Tibial nerve (tissue), 4 donors: ENCODE results near the gene SLC43A2. TPM values are rescaled to one million over a fixed set of nuclear protein-coding genes. Genes with fewer than 3 reads are reported as not detected.

Source experiments
- DNase-seq, 2 donors: peaks; one replicate each; pipeline ENCODE4 v3.0.0-alpha.2; 2019; ENCODE audit warnings: low spot score in 2 of 2
- H3K27ac ChIP-seq, 4 donors: fragments of 200-600 bp; sonication (generic) in 3 of 4; one replicate each; pipeline ENCODE4 v1.5.1; 2017 to 2019; ENCODE audit warnings: mild to moderate bottlenecking in 1 of 4
- H3K27me3 ChIP-seq, 2 donors: fragments of 200-600 bp; sonication (generic) in 1 of 2; one replicate each; pipeline versions ENCODE4 v1.5.1 to v1.6.0; 2017 to 2019
- H3K36me3 ChIP-seq, 3 donors: fragments of 200-600 bp; sonication (generic); one replicate each; pipeline ENCODE4 v1.5.1; 2018 to 2019
- H3K4me1 ChIP-seq, 4 donors: fragments of 200-600 bp; sonication (generic) in 3 of 4; one replicate each; pipeline ENCODE4 v1.5.1; 2017 to 2019
- H3K4me3 ChIP-seq, 4 donors: fragments of 200-600 bp; sonication (generic) in 3 of 4; one replicate each; pipeline ENCODE4 v1.5.1; 2017 to 2019; ENCODE audit warnings: mild to moderate bottlenecking in 1 of 4, moderate library complexity in 1 of 4
- H3K9me3 ChIP-seq, 4 donors: fragments of 200-600 bp; sonication (generic) in 3 of 4; one replicate each; pipeline ENCODE4 v1.5.1; 2017 to 2019
- EP300 ChIP-seq, 2 donors: sonication (generic); formaldehyde crosslinking; IDR thresholded peaks; one replicate each; pipeline ENCODE4 v1.6.1; 2017; ENCODE audit warnings: antibody characterized with exemption in 2 of 2, mild to moderate bottlenecking in 1 of 2
- POLR2A ChIP-seq, 2 donors: fragments of 450-650 bp; IDR thresholded peaks; one replicate each; pipeline ENCODE4 v1.6.1; 2017; ENCODE audit warnings: antibody characterized with exemption in 2 of 2, mild to moderate bottlenecking in 2 of 2, moderate library complexity in 2 of 2
- WGBS, 2 donors: methylation state at CpG; one replicate each; pipeline ENCODE4 v1.1.5; 2018; 5-methylcytosine and 5-hydroxymethylcytosine counted together
- total RNA-seq, 4 donors: library from RNA; depleted of rRNA; stranded (reverse); fragments of >200 nt; gene quantifications; one replicate each; pipeline ENCODE4 v1.1.0, GENCODE V29; 2016
- TF ChIP-seq, protein P1 (sequence below), 5 experiments: fragments of 200-600 bp in 3 of 5; fragments of 450-650 bp in 2 of 5; sonication (generic) in 3 of 5; IDR thresholded peaks; one replicate each; pipeline ENCODE4 v1.5.1; 2016 to 2019; ENCODE audit warnings: antibody characterized with exemption in 5 of 5, mild to moderate bottlenecking in 3 of 5, moderate library complexity in 2 of 5

The SLC43A2 gene
- total RNA-seq, 4 donors from 2014 or later, result 10.3 to 26.1 (median 14.1) TPM

- H3K4me3 ChIP-seq, result no peak overlapping the region
- 89 to 90% methylated on average over 18 of the region's 18 CpGs for WGBS, 2 donors
- no peaks in the 10 kb centered on the region for H3K4me1 ChIP-seq
- peaks cover 2 to 93% (median 9%) of the 10 kb centered on the region in 3 donors for H3K36me3 ChIP-seq
- no peaks in the 10 kb centered on the region for H3K27me3 ChIP-seq
- H3K27ac ChIP-seq, result no peak overlapping the region
- no peak for TF ChIP-seq POLR2A (IDR thresholded peaks at IDR 0.05)
- no peak for TF ChIP-seq EP300 (IDR thresholded peaks at IDR 0.05)
- TF ChIP-seq, protein P1, sequence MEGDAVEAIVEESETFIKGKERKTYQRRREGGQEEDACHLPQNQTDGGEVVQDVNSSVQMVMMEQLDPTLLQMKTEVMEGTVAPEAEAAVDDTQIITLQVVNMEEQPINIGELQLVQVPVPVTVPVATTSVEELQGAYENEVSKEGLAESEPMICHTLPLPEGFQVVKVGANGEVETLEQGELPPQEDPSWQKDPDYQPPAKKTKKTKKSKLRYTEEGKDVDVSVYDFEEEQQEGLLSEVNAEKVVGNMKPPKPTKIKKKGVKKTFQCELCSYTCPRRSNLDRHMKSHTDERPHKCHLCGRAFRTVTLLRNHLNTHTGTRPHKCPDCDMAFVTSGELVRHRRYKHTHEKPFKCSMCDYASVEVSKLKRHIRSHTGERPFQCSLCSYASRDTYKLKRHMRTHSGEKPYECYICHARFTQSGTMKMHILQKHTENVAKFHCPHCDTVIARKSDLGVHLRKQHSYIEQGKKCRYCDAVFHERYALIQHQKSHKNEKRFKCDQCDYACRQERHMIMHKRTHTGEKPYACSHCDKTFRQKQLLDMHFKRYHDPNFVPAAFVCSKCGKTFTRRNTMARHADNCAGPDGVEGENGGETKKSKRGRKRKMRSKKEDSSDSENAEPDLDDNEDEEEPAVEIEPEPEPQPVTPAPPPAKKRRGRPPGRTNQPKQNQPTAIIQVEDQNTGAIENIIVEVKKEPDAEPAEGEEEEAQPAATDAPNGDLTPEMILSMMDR (IDR thresholded peaks at IDR 0.05), result no peak
- DNase-seq, result no peak
- H3K9me3 ChIP-seq, result no peaks in the 10 kb centered on the region
Measured at GRCh38 chr17:1548032-1548431, 80.6 kb downstream of the SLC43A2 start.

DNA sequence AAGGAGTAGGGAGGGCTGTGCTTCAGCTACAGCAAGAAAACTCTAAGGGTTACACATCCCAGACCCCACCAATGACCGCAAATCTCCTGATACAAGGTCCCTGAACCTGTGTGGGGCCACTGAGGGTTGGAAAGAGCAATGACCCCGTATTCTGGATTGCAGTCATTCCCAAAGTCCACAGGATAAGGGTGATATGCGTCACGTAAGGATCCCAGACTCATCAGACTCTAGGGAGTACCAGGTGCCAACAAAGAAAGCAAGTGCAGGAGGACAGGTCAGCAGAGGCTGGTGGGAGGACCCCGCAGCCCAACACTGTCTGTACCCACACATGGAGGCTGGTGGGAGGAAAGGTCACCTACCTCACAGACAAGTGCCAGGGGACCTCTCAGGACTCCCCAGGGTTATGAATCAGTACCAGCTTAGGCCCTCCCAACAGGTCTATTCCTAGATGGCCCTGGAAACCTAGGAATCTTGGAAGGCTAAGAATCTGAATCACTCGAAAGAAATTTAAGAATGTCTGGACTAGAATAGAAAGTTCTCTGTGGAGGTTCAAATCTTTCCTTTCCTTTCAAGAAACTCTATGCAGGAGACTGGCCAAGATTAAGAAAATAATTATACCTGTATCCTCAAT, 82.2 kb downstream of the SLC43A2 start:
- H3K27ac ChIP-seq, result no peak overlapping the region
- WGBS, 2 donors, result 91 to 98% methylated on average over 6 of the region's 6 CpGs
- no peaks in the 10 kb centered on the region for H3K4me1 ChIP-seq
- no peaks in the 10 kb centered on the region for H3K9me3 ChIP-seq
- no peak for DNase-seq
- H3K27me3 ChIP-seq, result no peaks in the 10 kb centered on the region
- H3K36me3 ChIP-seq, result peaks cover 2 to 94% (median 5%) of the 10 kb centered on the region in 3 donors
- H3K4me3 ChIP-seq, result no peak overlapping the region
- TF ChIP-seq EP300 (IDR thresholded peaks at IDR 0.05), result no peak
- no peak for TF ChIP-seq POLR2A (IDR thresholded peaks at IDR 0.05)
- TF ChIP-seq, protein P1 (IDR thresholded peaks at IDR 0.05), result no peak

GRCh38 chr17:1545618-1546017, 83.0 kb downstream of the SLC43A2 start:
- Histone ChIP-seq H3K36me3 (peaks cover under 1 to 94% (median 6%) of the 10 kb centered on the region in 3 donors), H3K27me3 (no peaks in the 10 kb centered on the region), H3K4me1 (no peaks in the 10 kb centered on the region), H3K4me3 (no peak overlapping the region), H3K9me3 (no peaks in the 10 kb centered on the region), H3K27ac (no peak overlapping the region)
- no peak for DNase-seq
- WGBS, 2 donors, result 86 to 90% methylated on average over 9 of the region's 9 CpGs
- TF ChIP-seq POLR2A (IDR thresholded peaks at IDR 0.05) (no peak), EP300 (IDR thresholded peaks at IDR 0.05) (no peak)
- TF ChIP-seq, protein P1 (IDR thresholded peaks at IDR 0.05), result no peak

DNA sequence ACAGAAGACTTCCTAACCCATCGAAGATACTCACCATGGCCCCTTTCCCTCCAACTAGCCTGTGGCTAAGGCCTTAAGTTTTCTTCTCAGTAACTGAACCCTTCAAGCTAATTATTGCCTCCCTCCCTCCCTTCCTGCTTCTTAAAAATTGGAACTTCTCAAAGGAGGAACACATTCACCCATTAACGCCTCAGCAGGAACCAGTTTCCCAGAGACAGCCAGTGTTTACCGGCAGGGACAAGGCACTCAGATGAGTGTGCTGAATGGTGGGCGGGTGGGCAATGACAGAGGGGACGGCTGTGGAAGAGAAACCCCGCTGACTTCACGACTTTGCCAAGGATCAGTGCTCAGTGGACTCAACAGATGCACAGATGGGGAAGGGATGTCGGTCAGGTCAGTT, 86.3 kb downstream of the SLC43A2 start:
- no peak for DNase-seq
- no peak overlapping the region for H3K4me3 ChIP-seq
- peaks cover 0 to 96% (median 8%) of the 10 kb centered on the region in 3 donors for H3K36me3 ChIP-seq
- H3K4me1 ChIP-seq, result no peaks in the 10 kb centered on the region
- H3K9me3 ChIP-seq, result no peaks in the 10 kb centered on the region
- no peaks in the 10 kb centered on the region for H3K27me3 ChIP-seq
- WGBS, 2 donors, result 73 to 82% methylated on average over 3 to 8 of the region's 8 CpGs
- TF ChIP-seq EP300 (IDR thresholded peaks at IDR 0.05) (no peak), POLR2A (IDR thresholded peaks at IDR 0.05) (no peak)
- TF ChIP-seq, protein P1 (IDR thresholded peaks at IDR 0.05), result no peak
- no peak overlapping the region for H3K27ac ChIP-seq

GRCh38 chr17:1541367-1541904, 87.2 kb downstream of the SLC43A2 start:
- Histone ChIP-seq H3K27ac (no peak overlapping the region), H3K4me3 (no peak overlapping the region), H3K27me3 (no peaks in the 10 kb centered on the region), H3K36me3 (peaks cover 0 to 96% (median 9%) of the 10 kb centered on the region in 3 donors), H3K4me1 (no peaks in the 10 kb centered on the region), H3K9me3 (no peaks in the 10 kb centered on the region)
- TF ChIP-seq POLR2A (IDR thresholded peaks at IDR 0.05) (no peak), EP300 (IDR thresholded peaks at IDR 0.05) (no peak)
- TF ChIP-seq, protein P1 (IDR thresholded peaks at IDR 0.05), result no peak
- no peak for DNase-seq
- 89 to 97% methylated on average over 4 of the region's 4 CpGs for WGBS, 2 donors
